Right lobe of liver (tissue), 4 donors: ENCODE measurements around the gene KLC1.

ENCODE experiments used
- CTCF ChIP-seq, 4 donors: fragments of 200-600 bp in 3 of 4; fragments of 450-650 bp in 1 of 4; IDR thresholded peaks; one replicate each; pipeline versions ENCODE4 v1.5.1 to v1.8.0; 2016 to 2022; ENCODE audit warnings: antibody characterized with exemption in 4 of 4, mild to moderate bottlenecking in 2 of 4
- POLR2A ChIP-seq: fragments of 450-650 bp; IDR thresholded peaks from one replicate; pipeline ENCODE4 v1.6.1; 2017; ENCODE audit warnings: antibody characterized with exemption, mild to moderate bottlenecking
- donor health status: DM: no; HTN: no; CAD: no.
- donor health status: DM: no; HTN: no; CAD: no.
- donor health status: DM: no; HTN: yes; CAD: no.

GRCh38 chr14:103714063-103714724 is 85.2 kb downstream of the KLC1 start:
- no peak for TF ChIP-seq CTCF (IDR thresholded peaks at IDR 0.05)
- no peak for TF ChIP-seq POLR2A
